Psoas muscle (tissue), 8 donors: ENCODE measurements around the gene KAZN. TPM values are rescaled to one million over a fixed set of nuclear protein-coding genes. Genes with fewer than 3 reads are reported as not detected.

Experiments used
- ATAC-seq, 4 donors: fragments of 200-7000 bp; cut with Tn5 transposase; one replicate each; pipeline ENCODE4 v1.9.1; 2020; ENCODE audit warnings: moderate library complexity in 3 of 4, mild to moderate bottlenecking in 2 of 4
- DNase-seq, 2 donors: peaks; one replicate each; pipeline ENCODE4 v3.0.0-alpha.2; 2020
- H3K27ac ChIP-seq: fragments of 200-600 bp; one replicate; pipeline ENCODE4 v1.8.0; 2022
- H3K27me3 ChIP-seq, 3 donors: fragments of 200-600 bp in 1 of 3; one replicate each; pipeline versions ENCODE4 v1.6.1 to v1.8.0; 2013 to 2022; ENCODE audit warnings: low read length in 2 of 3, mild to moderate bottlenecking in 2 of 3, moderate library complexity in 1 of 3; ENCODE audit not compliant: insufficient read depth in 3 of 3
- H3K36me3 ChIP-seq, 2 donors: fragments of 200-600 bp in 1 of 2; one replicate each; pipeline versions ENCODE4 v1.6.1 to v1.8.0; 2013 to 2022; ENCODE audit warnings: low read depth in 1 of 2, mild to moderate bottlenecking in 1 of 2, moderate library complexity in 1 of 2; ENCODE audit not compliant: insufficient read depth in 1 of 2
- H3K4me1 ChIP-seq: fragments of 200-600 bp; one replicate; pipeline ENCODE4 v1.8.0; 2022
- H3K4me3 ChIP-seq: fragments of 200-600 bp; one replicate; pipeline ENCODE4 v1.8.0; 2022; ENCODE audit warnings: mild to moderate bottlenecking
- H3K9me3 ChIP-seq: fragments of 200-600 bp; one replicate; pipeline ENCODE4 v1.8.0; 2022
- CTCF ChIP-seq: fragments of 200-600 bp; IDR thresholded peaks from one replicate; pipeline ENCODE4 v1.8.0; 2022; ENCODE audit warnings: antibody characterized with exemption
- WGBS, 3 donors: extraction: QIAGEN DNeasy Blood & Tissue Kit; methylation state at CpG; one replicate each; pipeline versions ENCODE4 v1.1.6 to v1.1.7; 2013; 5-methylcytosine and 5-hydroxymethylcytosine counted together
- intact Hi-C, 2 donors: fragments of 100-400 bp; cut with DNase I; formaldehyde crosslinking; loops; one replicate each; pipeline versions ENCODE4 v1.11.0 to v1.14.2; 2022
- polyA plus RNA-seq, 3 donors: library from polyadenylated mRNA; stranded (reverse); fragments of 200-250 nt; gene quantifications; one replicate each; pipeline ENCODE4 v1.2.3, GENCODE V29; 2013
- total RNA-seq, 4 donors: library from RNA; stranded (reverse); fragmentation: NEBNext Ultra II Directional in 2 of 4; extraction: Animal tissue kit (Norgen Biotek cat#: 25700) in 2 of 4; gene quantifications; one replicate each; pipeline versions ENCODE4 v1.2.1 to v1.2.4, GENCODE V29; 2021 to 2023
- donor health status: healthy with polysubstance abuse.
- donor health status: DM: no; HTN: no; CAD: no; lungs with moderate emphysema.
- donor health status: Bipolar disorder and iron deficiency.
- donor health status: healthy.
- donor health status: DM: yes; HTN: yes; CAD: no.
- donor health status: DM: no; HTN: no; CAD: no.
- donor health status: DM: no; HTN: no; CAD: no.
- donor health status: DM: yes; HTN: yes; CAD: no.

KAZN gene
- total and polyA plus RNA-seq, 7 donors, result 0.23 to 2.3 (median 0.97) TPM

GRCh38 chr1:14612256-14612655 is 13.8 kb downstream of the KAZN start:
- ATAC-seq, result no peak
- Histone ChIP-seq H3K36me3 (no peaks in the 10 kb centered on the region), H3K9me3 (no peaks in the 10 kb centered on the region), H3K4me3 (no peak overlapping the region), H3K4me1 (no peaks in the 10 kb centered on the region), H3K27ac (no peak overlapping the region), H3K27me3 (peaks cover 0 to 3% (median 0%) of the 10 kb centered on the region in 3 donors)
- no peak for DNase-seq
- no peak for TF ChIP-seq CTCF
- WGBS, 3 donors, result 83 to 96% (median 93%) methylated on average over 5 of the region's 5 CpGs
- intact Hi-C loops, result no loop called here

GRCh38 chr1:14613926-14614325 is 15.4 kb downstream of the KAZN start:
- Histone ChIP-seq H3K4me3 (no peak overlapping the region), H3K27ac (no peak overlapping the region), H3K36me3 (no peaks in the 10 kb centered on the region), H3K27me3 (peaks cover 0 to 3% (median 0%) of the 10 kb centered on the region in 3 donors), H3K9me3 (no peaks in the 10 kb centered on the region), H3K4me1 (no peaks in the 10 kb centered on the region)
- DNase-seq, result no peak
- 26 to 33% (median 31%) methylated on average over 3 of the region's 3 CpGs for whole genome bisulfite sequencing, 3 donors
- ATAC-seq, result no peak
- intact Hi-C loops, result no loop called here
- no peak for TF ChIP-seq CTCF

GRCh38 chr1:14614341-14614740 is 15.9 kb downstream of the KAZN start:
- Histone ChIP-seq H3K27ac (no peak overlapping the region), H3K27me3 (peaks cover 0 to 3% (median 0%) of the 10 kb centered on the region in 3 donors), H3K36me3 (no peaks in the 10 kb centered on the region), H3K4me3 (no peak overlapping the region), H3K9me3 (no peaks in the 10 kb centered on the region), H3K4me1 (no peaks in the 10 kb centered on the region)
- WGBS, 3 donors, result 41 to 70% (median 49%) methylated on average over 6 of the region's 6 CpGs
- DNase-seq, result no peak
- intact Hi-C loops, result no loop called here
- no peak for TF ChIP-seq CTCF
- no peak for ATAC-seq

- H3K27ac ChIP-seq, result no peak overlapping the region
- intact Hi-C loops, result no loop called here
- no peaks in the 10 kb centered on the region for H3K4me1 ChIP-seq
- no peak for DNase-seq
- no peak overlapping the region for H3K4me3 ChIP-seq
- no peaks in the 10 kb centered on the region for H3K36me3 ChIP-seq
- H3K27me3 ChIP-seq, result peaks cover 0 to 3% (median 0%) of the 10 kb centered on the region in 3 donors
- ATAC-seq, result no peak
- no peak for TF ChIP-seq CTCF
- no peaks in the 10 kb centered on the region for H3K9me3 ChIP-seq
- 87 to 93% (median 89%) methylated on average over 12 of the region's 12 CpGs for WGBS, 3 donors
Observed at GRCh38 chr1:14615549-14616218, 17.2 kb downstream of the KAZN start.
